K562 (cell line): ENCODE results near the gene B3GNT9.

Experiments used
- CTCF ChIP-seq, 3 experiments: IDR thresholded peaks in 2 of 3; conservative IDR thresholded peaks in 1 of 3; 2 replicates each; pipeline ENCODE4 v1.5.1; 2011 to 2012; ENCODE audit warnings: low read length in 3 of 3, mild to moderate bottlenecking in 3 of 3, control low read depth in 2 of 3, improper control_type of control experiment in 1 of 3, inconsistent platforms in 1 of 3, low read depth in 1 of 3, mixed read lengths in 1 of 3, moderate library complexity in 1 of 3; ENCODE audit not compliant: insufficient read depth in 2 of 3
- TAF1 ChIP-seq: IDR thresholded peaks from 2 replicates; pipeline ENCODE4 v1.6.1; 2011; ENCODE audit warnings: mild to moderate bottlenecking, low read length, moderate library complexity; ENCODE audit not compliant: insufficient read depth, control insufficient read depth, severe bottlenecking; ENCODE audit errors: extremely low read depth

GRCh38 chr16:67199011-67199807 is 48.4 kb upstream of the B3GNT9 start, which contains the start of gene ELMO3:
- TF ChIP-seq TAF1 (no peak), CTCF (IDR thresholded peaks at IDR 0.05 in 2 of 3, conservative IDR thresholded peaks at IDR 0.05 in 1 of 3; ENCODE audit: insufficient read depth in 2 of 3, low read depth in 1 of 3, low read length in 3 of 3) (0 out of 6 replicates have a peak, but pooled peaks of 1 of the 3 experiments have one; percentile 8)
